Osteoblast (primary cell): ENCODE data around the gene ZFP36L2. TPM values are rescaled to one million over a fixed set of nuclear protein-coding genes. Genes with fewer than 3 reads are reported as not detected.

Experiments used
- DNase-seq: peaks from one replicate; pipeline ENCODE4 v3.0.0; 2011; ENCODE audit warnings: low spot score, mixed read lengths; ENCODE audit not compliant: insufficient read length; ENCODE audit errors: missing footprints
- H2AFZ ChIP-seq: 2 replicates; pipeline ENCODE4 v1.6.0; 2011; ENCODE audit warnings: mild to moderate bottlenecking, low read length
- H3K27ac ChIP-seq: 2 replicates; pipeline ENCODE4 v1.5.1; 2011; ENCODE audit warnings: mild to moderate bottlenecking, low read depth, low read length, moderate library complexity
- H3K27me3 ChIP-seq: 2 replicates; pipeline ENCODE4 v1.6.0; 2012; ENCODE audit warnings: mild to moderate bottlenecking, control low read depth, inconsistent platforms, low read length, moderate library complexity; ENCODE audit not compliant: insufficient read depth
- H3K36me3 ChIP-seq: 2 replicates; pipeline ENCODE4 v1.5.1; 2011; ENCODE audit warnings: mild to moderate bottlenecking, low read length, control low read depth, moderate library complexity; ENCODE audit not compliant: insufficient read depth
- H3K4me1 ChIP-seq: 2 replicates; pipeline ENCODE4 v1.5.1; 2011; ENCODE audit warnings: mild to moderate bottlenecking, low read length, control low read depth, moderate library complexity; ENCODE audit not compliant: insufficient read depth
- H3K4me2 ChIP-seq: 2 replicates; pipeline ENCODE4 v1.6.0; 2011; ENCODE audit warnings: mild to moderate bottlenecking, low read length; ENCODE audit not compliant: insufficient read depth
- H3K4me3 ChIP-seq: fragments of 200-600 bp; sonication (generic); 3 replicates; pipeline ENCODE4 v1.5.1; 2012; ENCODE audit warnings: mild to moderate bottlenecking, low read length, inconsistent platforms; ENCODE audit not compliant: insufficient read depth
- H3K79me2 ChIP-seq: 2 replicates; pipeline ENCODE4 v1.6.0; 2012; ENCODE audit warnings: mild to moderate bottlenecking, low read length, control low read depth, inconsistent platforms; ENCODE audit not compliant: insufficient read depth
- H3K9me3 ChIP-seq: 2 replicates; pipeline ENCODE4 v1.5.1; 2011; ENCODE audit warnings: low read depth, low read length, control low read depth
- H4K20me1 ChIP-seq: 2 replicates; pipeline ENCODE4 v1.6.0; 2012; ENCODE audit warnings: mild to moderate bottlenecking, low read length, control low read depth; ENCODE audit not compliant: insufficient read depth
- CTCF ChIP-seq: IDR thresholded peaks from 2 replicates; pipeline ENCODE4 v1.5.1; 2011; ENCODE audit warnings: mild to moderate bottlenecking, low read depth, low read length, moderate library complexity; ENCODE audit errors: extremely low read depth
- total RNA-seq: library from RNA; depleted of rRNA; stranded (reverse); fragments of >200 nt; gene quantifications from 2 replicates; pipeline ENCODE4 v1.2.3, GENCODE V29; 2012

Gene ZFP36L2
- total RNA-seq, 1 donor, result 15.6 TPM

GRCh38 chr2:43212931-43213330 is 13.5 kb downstream of the ZFP36L2 start:
- peaks cover 10% of the 10 kb centered on the region for H3K4me1 ChIP-seq
- H4K20me1 ChIP-seq, result no peaks in the 10 kb centered on the region
- no peak overlapping the region for H3K4me2 ChIP-seq
- H3K27ac ChIP-seq, result no peak overlapping the region
- H3K27me3 ChIP-seq, result no peaks in the 10 kb centered on the region
- H2AFZ ChIP-seq, result no peak overlapping the region
- H3K36me3 ChIP-seq, result no peaks in the 10 kb centered on the region
- TF ChIP-seq CTCF, result no peak
- peaks cover 5% of the 10 kb centered on the region for H3K79me2 ChIP-seq
- H3K9me3 ChIP-seq, result no peaks in the 10 kb centered on the region
- no peak overlapping the region for H3K4me3 ChIP-seq
- DNase-seq, result no peak

GRCh38 chr2:43212216-43212835 is 14.1 kb downstream of the ZFP36L2 start:
- no peak for TF ChIP-seq CTCF
- no peaks in the 10 kb centered on the region for H3K36me3 ChIP-seq
- H3K4me2 ChIP-seq, result no peak overlapping the region
- H3K4me1 ChIP-seq, result peaks cover 7% of the 10 kb centered on the region
- H3K27ac ChIP-seq, result no peak overlapping the region
- H3K9me3 ChIP-seq, result no peaks in the 10 kb centered on the region
- no peaks in the 10 kb centered on the region for H3K27me3 ChIP-seq
- H2AFZ ChIP-seq, result no peak overlapping the region
- H3K79me2 ChIP-seq, result no peaks in the 10 kb centered on the region
- peak; percentile 48 for DNase-seq
- no peaks in the 10 kb centered on the region for H4K20me1 ChIP-seq
- H3K4me3 ChIP-seq, result no peak overlapping the region

GRCh38 chr2:43210467-43211303 is 15.7 kb downstream of the ZFP36L2 start:
- no peaks in the 10 kb centered on the region for H3K79me2 ChIP-seq
- H3K9me3 ChIP-seq, result no peaks in the 10 kb centered on the region
- H4K20me1 ChIP-seq, result no peaks in the 10 kb centered on the region
- no peak overlapping the region for H3K4me3 ChIP-seq
- no peaks in the 10 kb centered on the region for H3K36me3 ChIP-seq
- no peak for TF ChIP-seq CTCF
- H3K4me2 ChIP-seq, result peak overlapping the region; percentile 15
- peaks cover 7% of the 10 kb centered on the region for H3K4me1 ChIP-seq
- H3K27ac ChIP-seq, result peak overlapping the region; percentile 52
- no peaks in the 10 kb centered on the region for H3K27me3 ChIP-seq
- H2AFZ ChIP-seq, result peak overlapping the region; percentile 31
- DNase-seq, result peak; percentile 93

GRCh38 chr2:43210125-43210466 is 16.3 kb downstream of the ZFP36L2 start:
- peak overlapping the region; percentile 8 for H3K27ac ChIP-seq
- H4K20me1 ChIP-seq, result no peaks in the 10 kb centered on the region
- TF ChIP-seq CTCF, result no peak
- H3K4me2 ChIP-seq, result peak overlapping the region; percentile 15
- no peak for DNase-seq
- no peaks in the 10 kb centered on the region for H3K79me2 ChIP-seq
- no peaks in the 10 kb centered on the region for H3K27me3 ChIP-seq
- H2AFZ ChIP-seq, result no peak overlapping the region
- H3K4me1 ChIP-seq, result peaks cover 7% of the 10 kb centered on the region
- no peak overlapping the region for H3K4me3 ChIP-seq
- no peaks in the 10 kb centered on the region for H3K36me3 ChIP-seq
- H3K9me3 ChIP-seq, result no peaks in the 10 kb centered on the region
